Peyer's patch (tissue), 4 donors: Measurements from ENCODE around the gene PSMB5.

Experiments
- POLR2A ChIP-seq, 2 donors: fragments of 450-650 bp; IDR thresholded peaks; one replicate each; pipeline ENCODE4 v1.5.1; 2017; ENCODE audit warnings: antibody characterized with exemption in 2 of 2, mild to moderate bottlenecking in 2 of 2, moderate library complexity in 2 of 2
- TF ChIP-seq, protein P1 (sequence below), 6 experiments: fragments of 450-650 bp in 4 of 6; fragments of 200-600 bp in 2 of 6; sonication (generic) in 1 of 6; IDR thresholded peaks; one replicate each; pipeline ENCODE4 v1.5.1; 2017 to 2019; ENCODE audit warnings: antibody characterized with exemption in 6 of 6, mild to moderate bottlenecking in 3 of 6, moderate library complexity in 1 of 6

- TF ChIP-seq, protein P1, sequence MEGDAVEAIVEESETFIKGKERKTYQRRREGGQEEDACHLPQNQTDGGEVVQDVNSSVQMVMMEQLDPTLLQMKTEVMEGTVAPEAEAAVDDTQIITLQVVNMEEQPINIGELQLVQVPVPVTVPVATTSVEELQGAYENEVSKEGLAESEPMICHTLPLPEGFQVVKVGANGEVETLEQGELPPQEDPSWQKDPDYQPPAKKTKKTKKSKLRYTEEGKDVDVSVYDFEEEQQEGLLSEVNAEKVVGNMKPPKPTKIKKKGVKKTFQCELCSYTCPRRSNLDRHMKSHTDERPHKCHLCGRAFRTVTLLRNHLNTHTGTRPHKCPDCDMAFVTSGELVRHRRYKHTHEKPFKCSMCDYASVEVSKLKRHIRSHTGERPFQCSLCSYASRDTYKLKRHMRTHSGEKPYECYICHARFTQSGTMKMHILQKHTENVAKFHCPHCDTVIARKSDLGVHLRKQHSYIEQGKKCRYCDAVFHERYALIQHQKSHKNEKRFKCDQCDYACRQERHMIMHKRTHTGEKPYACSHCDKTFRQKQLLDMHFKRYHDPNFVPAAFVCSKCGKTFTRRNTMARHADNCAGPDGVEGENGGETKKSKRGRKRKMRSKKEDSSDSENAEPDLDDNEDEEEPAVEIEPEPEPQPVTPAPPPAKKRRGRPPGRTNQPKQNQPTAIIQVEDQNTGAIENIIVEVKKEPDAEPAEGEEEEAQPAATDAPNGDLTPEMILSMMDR (IDR thresholded peaks at IDR 0.05), result no peak
- TF ChIP-seq POLR2A (IDR thresholded peaks at IDR 0.05), result no peak
Measured at GRCh38 chr14:23049011-23049410, 14.3 kb upstream of the PSMB5 start.
